Measurements from ENCODE around the gene UBAC2.

The UBAC2 gene

DNA sequence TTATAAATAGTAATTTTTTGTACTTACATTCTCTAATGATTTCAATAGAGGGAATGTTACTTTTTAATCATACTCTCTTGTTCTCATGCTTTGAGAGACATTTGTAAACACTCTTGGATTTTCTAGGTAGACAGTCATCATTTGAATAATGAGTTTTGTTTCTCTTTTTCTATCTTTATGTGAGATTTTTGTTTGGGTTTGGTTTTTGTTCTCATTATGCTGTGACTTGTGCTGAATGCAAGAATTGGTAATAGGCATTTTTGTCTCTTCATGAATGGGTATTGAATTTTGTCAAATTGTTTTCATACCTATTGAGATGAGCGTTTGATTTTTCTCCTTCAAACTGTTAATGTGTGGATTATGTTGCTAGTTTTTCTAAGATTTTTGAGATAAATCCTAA, 163.3 kb downstream of the UBAC2 start:
- no peak for DNase-seq

DNA sequence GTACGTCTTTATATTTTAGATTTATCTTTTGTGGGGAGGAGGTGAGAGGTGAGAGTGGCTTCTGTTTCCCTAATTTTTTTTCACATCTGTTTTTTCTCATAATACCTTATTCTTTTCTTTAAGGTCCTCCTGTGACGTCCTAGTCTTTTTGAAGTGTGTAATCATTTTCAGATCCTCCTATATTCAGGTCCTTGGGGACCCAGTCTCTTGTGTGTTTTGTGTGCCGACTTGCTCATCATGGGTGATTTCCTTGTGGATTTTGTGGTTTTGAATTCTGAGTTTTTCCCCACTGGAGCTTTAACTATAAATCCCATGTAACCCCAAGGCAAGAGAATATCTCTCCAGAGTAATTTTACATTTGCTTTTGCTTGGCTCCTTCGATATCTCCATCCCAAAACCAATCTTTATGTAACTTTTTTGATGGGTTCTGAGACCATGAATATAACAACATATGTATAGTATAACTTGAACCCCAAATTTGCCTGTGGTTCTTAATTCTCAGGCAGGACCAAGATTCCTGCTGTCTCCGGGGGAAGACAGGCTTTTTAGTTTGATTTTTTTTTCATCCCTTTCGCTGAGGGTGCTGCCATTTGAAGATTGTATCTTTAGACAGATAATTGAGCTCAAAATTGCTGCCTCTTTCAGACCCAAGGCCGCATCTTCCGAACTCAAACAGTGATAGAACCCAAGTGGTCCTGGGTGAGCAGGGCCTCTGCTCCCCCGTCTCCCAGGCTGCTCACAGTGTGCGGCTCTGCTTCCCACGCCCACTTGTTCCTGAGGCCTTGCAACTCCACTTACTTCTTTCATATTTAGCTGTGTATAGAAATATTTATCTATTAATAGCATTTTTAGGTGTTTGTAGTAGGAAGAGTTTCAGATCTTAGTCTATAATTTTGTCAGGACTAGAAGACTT, 165.7 kb downstream of the UBAC2 start:
- DNase-seq: peak; percentile 32

DNA sequence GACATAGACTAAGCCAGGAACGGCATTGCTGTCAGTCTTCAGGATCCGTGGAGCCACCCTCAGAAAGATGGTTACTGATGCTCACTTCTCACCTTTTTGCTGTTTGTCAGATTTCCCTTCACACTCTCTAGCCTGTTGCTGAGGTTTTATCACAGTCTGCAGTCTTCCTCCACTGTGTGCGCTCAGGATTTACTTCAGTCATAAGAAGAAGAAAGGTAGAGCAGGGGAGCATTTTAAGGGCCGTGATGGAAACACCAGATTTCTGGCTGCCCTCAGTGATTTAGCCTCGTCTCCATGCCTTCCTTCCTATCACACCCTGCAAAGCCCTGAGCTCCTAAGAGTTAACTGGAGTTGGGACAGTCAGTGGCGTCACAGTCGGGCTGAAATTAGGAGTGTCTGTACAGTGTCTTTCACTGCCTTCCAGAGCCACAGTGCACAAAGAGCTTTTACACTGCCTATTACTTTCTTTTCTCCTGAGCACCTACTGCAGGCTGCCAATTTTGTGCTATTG, 166.5 kb downstream of the UBAC2 start:
- no peak for DNase-seq

DNA sequence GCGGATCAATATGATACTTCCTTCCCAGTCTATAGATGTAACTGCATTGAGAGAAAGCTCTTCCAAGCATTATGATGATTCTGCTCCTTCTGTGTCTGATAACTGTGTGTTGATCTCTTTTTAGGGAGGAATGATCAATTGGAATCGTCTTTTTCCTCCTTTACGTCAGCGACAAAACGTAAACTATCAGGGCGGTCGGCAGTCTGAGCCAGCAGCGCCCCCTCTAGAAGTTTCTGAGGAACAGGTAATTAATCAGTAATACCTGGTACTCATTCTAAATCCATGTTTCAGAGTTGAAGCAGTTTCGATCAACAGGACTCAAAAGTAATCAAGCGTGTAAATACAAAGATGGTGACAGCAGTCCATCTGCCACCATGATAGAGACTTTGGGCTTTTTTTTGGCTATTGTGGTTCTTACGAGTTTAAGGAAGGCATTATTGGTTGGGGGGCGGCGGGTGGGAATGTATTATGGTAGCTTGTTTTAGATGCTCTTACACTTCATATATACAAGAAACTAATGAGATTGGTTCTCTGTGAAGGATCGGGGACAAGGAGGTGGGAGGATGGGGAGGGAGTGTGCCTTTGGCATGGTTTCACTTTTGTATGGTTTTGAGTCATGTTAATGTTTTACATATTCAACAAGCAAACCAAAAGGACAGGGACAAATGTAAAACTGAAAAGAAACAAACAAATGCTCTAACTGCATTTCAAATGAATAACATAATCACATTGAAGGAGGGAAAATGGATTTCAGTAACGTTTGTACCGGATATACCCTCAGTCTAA, 167.2 kb downstream of the UBAC2 start:
- DNase-seq: no peak

DNA sequence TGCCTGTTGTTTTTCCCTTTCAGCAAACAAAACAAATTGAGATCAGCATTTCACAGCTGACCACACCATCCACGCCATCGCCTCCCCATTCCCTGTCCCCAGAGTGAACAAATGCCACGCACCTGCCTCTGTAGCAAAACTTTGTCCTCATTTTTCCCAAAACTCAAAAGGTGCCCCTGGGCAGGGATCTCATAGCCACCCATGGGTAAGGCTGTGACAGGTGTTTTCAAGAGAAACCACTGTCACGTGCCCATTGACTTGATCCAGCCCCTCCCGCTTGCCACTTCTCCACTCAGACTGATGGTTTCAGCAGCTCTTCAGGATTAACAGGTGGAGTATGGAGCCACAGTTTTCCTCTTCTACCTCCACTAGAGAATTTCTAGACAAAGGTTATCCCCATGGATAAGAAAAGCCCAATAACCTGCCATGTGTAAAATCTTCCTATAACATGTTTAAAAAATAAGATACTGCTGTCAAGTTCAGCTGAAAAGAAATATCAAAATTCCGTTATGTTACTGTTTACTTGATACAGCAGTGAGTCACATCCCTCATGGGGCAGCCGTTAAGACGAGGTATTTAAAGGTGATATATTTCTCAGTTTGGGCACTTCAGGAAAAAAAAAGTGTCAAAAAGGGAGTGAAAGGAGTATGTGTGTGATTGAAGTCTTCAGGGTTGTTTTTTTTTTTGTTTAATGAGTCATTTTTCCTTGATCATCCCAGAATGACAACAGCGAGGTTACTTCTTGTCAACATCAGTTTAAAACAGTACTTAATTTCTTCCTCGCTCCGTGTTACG, 170.0 kb downstream of the UBAC2 start:
- no peak for DNase-seq

DNA sequence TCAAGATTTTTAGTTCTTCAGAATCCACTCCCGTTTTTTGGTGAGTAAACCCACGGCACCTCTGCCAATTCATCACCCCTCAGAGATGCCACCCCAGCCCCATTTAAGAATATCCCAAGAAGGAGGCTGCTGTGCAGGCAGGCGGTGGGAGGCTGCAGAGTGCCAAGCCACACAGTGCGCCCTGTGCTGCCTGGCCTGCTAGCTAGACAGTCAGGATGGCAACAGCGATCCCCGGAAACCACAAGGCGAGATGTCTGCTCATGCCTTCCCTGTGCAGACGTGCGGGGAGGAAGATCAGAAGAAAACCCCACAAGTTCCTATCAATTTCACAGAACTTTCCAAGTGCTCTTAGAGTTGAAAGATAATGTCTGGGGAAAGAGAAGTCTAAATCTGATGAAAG, 171.3 kb downstream of the UBAC2 start:
- DNase-seq: peak; percentile 54

DNA sequence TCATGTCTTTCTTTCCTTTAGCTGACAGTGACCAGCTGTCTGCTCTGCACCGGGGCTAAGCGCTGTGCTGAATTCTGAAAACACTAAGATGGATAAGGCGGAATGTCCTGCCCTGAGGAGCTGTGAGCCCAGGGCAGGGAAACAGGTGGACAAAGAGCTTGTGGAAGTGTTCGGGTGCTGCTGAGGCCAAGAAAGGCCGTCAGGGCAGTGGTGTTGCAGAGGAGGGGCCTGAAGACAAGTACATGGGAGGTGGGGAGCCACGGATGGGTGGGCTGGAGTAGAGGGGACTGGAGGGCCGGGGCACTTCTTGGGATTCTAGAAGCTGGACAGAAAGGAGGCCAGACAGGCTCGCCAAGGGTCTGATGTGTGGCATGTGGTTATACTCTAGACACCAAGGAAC, 172.8 kb downstream of the UBAC2 start:
- no peak for DNase-seq

DNA sequence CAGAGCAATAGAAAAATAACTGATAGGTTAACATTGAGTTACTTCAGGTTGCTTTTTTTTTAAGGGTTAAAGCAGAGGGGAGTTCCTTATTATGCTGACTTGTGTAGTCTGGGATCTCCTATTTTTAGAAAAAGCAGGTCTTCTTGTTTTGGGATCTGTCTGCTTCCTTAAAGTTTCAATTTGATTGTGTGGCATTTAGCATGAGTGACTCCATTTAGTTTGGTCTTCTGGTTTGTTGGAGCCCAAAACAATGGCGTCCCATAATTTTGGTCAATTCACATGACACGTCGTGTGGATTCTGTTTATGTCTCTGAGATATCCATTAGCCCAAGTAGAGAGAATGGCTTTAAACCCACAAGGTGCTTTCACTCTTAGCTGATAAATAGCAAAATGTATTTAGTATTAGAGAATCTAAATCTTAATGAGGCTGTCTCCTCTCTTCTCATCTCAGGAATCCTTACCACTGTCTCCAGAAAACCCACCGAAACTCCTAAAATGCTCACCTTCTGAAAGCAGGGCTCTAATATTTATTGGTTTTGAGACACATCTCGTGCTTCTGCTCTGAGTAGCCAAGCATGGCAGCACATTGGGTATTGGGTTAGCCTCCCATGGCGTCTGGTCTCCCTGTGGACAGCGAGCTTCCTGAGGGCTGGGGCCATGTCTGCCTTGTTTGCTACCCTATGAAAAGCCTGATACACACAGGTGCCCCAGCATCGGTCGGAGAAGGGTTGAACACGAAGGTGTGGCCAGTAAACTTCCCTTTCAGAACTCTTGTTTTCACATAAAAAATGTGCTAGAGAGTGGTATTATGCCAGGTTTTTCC, 173.7 kb downstream of the UBAC2 start:
- DNase-seq: no peak

DNA sequence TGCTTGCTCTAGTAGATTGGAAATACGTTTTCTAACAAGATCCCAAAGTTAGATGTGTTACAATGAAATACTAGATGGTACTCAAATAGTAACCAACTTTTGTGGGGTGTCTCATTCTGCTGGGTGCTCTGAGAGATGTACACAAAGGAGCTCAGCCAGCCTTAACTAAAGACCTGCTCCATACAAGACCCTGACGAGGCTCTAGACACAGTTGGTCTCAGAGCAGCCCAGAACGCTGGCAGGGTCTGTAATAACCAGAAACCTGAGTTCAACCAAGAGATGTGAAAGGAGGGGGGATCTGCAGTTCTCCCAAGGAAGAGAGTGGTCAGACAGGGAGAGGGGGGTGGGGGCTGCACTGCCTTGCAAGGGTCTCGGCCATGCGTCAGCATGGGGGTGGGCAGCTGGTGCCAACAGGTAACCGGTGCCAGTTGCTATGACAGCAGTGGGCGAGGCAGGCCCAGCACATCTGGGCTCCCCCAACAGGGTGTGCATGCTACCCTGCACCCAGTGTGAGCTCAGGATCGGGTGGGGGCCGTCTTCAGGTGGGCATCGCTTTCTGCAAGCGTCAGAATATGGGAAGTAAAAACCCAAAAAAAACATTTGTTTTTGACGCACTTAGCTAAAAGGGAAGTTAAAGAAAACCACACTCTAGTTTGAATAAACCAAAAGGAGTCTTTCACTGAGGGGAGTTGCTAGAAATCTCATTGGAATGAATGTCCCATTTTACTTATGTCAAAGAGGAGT, 174.5 kb downstream of the UBAC2 start:
- DNase-seq: no peak

DNA sequence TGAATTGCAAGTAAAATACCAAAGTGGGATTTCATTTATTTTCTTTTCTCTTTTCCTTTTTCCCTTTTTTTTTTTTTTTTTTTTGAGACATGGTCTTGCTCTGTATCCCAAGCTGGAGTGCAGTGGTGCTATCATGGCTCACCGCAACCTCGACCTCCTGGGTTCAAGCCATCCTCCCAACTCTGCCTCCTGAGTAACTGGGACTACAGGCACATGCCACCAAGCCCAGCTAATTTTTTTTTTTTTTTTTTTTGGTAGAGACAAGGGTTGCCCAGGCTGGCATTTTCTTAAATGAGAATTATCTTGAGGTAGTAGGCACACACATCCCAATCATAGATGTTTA, 175.1 kb downstream of the UBAC2 start:
- no peak for DNase-seq

DNA sequence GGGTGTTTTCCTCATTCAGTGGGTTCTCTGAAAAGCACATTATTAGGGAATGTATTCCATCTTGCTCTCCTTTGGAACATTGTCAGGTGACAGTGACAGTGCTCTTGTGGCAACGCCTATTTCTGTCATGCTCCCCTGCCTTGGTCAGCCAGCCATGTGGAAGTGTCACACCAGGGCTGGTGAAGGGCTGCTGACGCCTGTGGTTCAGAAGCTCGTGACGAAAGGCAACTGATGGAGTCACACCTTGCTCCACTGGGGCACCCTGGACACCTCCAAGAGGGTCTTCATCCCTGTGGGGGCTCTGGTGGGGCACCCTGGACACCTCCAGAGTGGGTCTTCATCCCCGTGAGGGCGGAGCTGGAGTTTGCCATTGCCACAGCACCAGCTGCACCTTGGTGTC, 175.5 kb downstream of the UBAC2 start:
- DNase-seq: no peak

DNA sequence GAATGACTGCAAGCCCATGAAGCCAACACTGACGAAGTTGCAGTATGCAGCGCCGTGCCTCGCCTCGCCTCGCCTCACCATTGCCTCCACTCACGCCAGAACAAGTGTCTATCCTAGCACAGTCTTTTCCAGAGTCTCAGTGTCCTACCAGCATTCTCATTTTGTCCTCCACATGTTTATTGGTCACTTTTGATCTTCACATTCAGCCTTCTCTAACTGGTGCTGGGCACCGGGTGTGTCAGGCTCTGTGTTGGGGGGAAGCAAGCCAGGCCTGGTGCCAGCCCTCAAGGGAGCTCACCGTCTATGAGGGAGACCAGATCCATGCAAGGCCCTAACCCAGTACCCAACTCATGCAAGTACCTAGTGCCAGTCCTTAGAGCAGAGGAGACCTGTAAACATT, 176.3 kb downstream of the UBAC2 start:
- no peak for DNase-seq

DNA sequence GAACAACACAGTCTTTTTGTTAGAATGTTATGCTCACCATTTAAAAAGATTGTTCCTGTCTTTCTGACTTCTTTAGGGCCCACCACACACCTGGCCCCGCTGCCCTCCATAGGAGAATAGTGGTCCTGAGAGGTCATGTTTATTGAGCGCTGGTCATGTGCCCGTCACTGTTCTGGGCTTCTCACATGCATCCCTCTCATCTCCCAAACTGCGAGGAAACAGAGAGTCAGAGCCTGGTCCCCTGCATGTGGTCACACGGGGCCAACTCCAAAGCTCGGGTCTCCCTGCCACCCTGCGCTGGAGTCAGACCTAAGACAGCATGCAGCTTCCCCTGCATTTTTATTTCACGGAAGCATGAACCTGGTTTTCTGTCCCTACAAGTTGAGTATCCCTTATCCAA, 177.0 kb downstream of the UBAC2 start:
- DNase-seq: no peak

DNA sequence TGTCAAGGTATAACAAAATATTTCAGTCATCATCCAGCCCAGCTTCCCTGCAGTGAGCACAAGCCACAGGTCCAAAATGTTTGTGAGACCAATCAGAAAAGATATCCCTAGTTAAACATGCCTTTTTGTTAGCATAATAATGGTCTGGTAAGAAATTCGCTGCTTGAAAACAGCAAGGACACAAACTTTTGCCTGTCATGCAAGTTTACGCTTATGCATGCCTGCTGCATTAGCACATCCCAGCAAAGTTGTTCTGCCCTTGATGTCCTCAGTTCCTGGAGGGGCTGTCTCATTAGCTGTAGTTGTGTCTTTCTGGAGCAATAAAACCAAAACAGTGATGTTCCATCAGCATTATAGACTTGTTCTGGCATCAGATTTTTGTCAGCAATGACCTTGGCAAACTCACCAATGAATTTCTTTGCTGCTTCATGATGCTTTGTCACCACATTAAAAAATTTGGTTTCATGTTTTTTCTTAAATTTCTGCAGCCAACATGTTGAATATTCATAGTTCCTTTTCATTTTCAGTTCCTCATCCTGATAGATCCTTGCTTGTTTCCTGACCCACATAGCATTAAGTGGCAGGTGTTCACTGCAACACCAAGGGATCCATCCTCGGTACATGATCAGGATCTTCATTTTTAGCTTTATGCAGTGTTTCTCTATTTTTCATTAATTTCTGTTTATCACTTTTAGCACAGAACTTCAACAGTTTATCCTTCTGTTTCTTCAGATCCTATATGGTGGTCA, 178.5 kb downstream of the UBAC2 start:
- no peak for DNase-seq

DNA sequence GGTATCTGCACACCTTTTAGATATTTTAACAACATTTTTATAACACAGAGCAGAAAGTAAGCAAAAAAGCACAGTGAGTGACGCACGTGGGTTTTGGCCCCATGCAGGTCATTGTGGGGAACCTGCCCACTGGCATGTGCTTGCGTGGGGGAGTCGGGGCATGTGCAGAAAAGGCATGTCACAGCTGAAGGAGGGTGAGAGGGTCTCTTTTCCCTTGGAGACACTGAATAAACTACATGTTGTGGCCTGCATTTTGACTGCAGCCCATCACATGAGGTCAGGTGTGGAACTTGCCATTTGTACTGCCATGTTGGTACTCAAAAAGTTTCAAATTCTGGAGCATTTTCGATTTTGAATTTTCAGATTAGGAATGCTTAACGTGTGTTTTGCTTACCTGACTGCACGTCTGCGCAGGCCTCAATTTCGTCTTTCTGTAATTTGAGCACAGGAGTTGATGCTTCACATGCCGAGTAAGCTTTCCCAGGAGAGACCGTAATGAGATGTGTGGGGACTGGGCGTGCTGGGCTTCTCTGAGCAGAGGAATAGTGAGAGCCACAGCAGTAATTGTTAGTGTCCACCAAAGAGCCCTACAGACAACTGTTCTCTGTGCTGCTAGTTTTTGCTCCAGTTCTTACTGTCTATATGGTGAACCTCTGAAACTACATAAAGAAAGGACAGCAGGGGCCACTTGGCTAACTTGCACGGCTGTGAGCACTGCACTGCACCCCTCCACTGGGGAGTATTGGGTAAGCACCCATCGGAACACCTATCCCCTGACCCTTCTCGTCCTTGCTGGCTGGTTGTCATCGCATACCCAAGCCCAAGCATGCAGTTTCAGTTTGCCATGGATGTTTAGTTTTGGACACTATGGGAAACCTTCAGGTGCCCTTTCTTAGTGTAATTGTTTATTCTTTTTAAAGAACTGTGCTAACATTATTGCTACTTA, 179.5 kb downstream of the UBAC2 start:
- no peak for DNase-seq

DNA sequence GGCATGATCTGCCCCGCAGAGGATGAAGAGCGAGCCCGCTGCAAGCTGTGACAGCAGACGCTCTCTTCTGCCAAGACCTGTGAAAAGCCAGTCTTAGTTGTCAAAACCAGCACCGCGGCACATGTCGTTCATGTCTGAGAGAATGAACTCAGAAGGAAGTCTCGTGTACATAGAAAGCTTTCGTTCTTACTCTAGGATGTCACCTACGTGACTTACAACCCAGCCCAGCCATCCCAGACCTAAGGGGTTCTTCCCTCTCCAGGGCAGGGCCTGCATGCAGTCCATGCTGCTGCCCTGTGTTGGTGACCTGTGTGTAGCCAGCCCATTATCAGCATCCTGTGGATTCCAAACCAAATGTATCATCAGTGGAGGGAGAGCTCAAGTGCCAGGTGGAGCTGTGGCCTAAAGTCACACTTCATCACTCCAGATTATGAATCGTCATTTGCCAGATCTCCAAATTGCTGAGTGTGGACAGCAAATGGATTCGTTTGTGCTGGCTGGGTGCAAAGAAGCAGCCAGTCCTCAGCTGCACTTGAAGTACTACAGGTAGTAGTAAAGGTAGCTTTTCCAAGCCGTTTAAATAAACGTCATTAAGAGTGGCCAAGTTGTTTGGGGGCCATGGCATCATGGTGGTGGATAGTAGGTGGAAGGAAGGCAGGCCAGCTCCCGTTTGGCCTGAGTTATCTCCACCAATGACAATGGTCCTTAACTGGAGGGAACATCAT, 180.4 kb downstream of the UBAC2 start:
- DNase-seq: peak; percentile 70

DNA sequence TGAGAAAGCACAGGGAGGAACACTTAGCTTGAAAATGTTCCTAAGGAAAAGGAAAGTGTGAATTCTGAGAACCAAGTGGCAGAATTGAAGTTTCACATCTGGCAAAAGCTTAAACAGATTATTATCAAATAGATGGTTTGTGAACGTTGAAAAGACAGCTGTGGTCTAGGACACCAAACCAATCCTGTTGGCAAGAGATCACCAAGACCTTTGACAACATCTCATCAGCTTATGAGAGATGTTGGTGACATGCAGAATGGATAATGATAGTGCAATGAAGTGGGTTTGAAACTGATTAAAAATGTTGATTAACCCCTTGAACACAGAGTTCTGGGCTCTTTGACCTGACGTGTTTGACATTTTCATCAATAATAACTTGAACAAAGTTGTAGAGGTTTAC, 181.1 kb downstream of the UBAC2 start:
- no peak for DNase-seq

DNA sequence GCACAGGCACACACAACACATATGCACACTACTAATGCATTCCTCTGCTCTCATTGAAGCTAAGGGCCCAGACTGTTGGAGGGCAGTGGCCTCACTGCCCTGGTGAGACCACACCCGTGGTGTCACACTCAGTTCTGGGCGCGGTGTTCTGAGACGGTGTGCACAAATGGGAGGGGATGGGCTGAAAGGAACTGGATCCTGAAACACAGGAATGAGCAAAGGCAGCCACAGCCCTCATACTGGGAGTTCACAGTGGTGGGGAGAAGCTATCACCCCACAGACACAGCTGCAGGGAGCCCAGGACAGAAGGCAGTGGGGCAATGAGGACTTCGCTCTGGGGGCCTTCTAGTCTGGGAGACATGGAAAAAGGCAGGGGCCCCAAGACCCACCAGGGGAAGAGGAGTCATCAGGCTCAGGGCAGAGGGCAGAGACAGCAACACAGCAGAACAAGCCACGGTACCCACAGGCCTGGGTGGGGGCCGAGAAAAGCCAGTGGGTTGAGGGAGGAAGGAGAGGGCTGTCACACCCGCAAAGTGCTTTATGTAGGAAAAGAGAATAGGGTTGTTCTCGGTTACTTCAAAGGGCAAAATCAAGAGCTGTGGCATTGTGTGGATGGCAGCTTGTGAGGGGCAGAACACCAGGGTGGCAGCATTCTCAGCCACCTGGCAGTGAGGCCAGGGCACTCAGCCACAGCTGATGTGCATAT, 181.9 kb downstream of the UBAC2 start:
- peak; percentile 49 for DNase-seq

All from activated naive CD4-positive, alpha-beta T cell treated with Interleukin-2 at 50 U/mL for 16 hours (primary cell).